ENCODE data around the gene SH3GL3. TPM values are rescaled to one million over a fixed set of nuclear protein-coding genes. Genes with fewer than 3 reads are reported as not detected.

SH3GL3 gene
- polyA plus RNA-seq, 4 donors = 0.16 to 0.84 TPM; not detected in 2

GRCh38 chr15:83556068-83556467 is 108.9 kb downstream of the SH3GL3 start:
- no peaks in the 10 kb centered on the region for H3K27me3 ChIP-seq (ENCODE audit: control insufficient read depth in 3 of 3, insufficient read depth in 3 of 3, low read length in 3 of 3)
- no peak overlapping the region for H3K27ac ChIP-seq (ENCODE audit: low read depth in 1 of 3, low read length in 2 of 3)
- no peak overlapping the region for H3K4me3 ChIP-seq (ENCODE audit: low read depth in 1 of 3, low read length in 3 of 3)
- H3K9me3 ChIP-seq (ENCODE audit: control insufficient read depth in 2 of 2, insufficient read depth in 1 of 2, low read depth in 1 of 2, low read length in 1 of 2) = no peaks in the 10 kb centered on the region
- 21 to 52% (median 23%) methylated on average over 3 of the region's 3 CpGs for WGBS, 3 donors
- FAIRE-seq (no peak), DNase-seq (no peak)
- no peaks in the 10 kb centered on the region for H3K4me1 ChIP-seq (ENCODE audit: control insufficient read depth in 3 of 3, insufficient read depth in 2 of 3, low read depth in 1 of 3, low read length in 2 of 3)
- no peaks in the 10 kb centered on the region for H3K36me3 ChIP-seq (ENCODE audit: control insufficient read depth in 3 of 3, insufficient read depth in 2 of 3, low read depth in 1 of 3, low read length in 3 of 3)

GRCh38 chr15:83556754-83557153 is 109.6 kb downstream of the SH3GL3 start:
- Histone ChIP-seq H3K4me1 (ENCODE audit: control insufficient read depth in 3 of 3, insufficient read depth in 2 of 3, low read depth in 1 of 3, low read length in 2 of 3) (no peaks in the 10 kb centered on the region), H3K27me3 (ENCODE audit: control insufficient read depth in 3 of 3, insufficient read depth in 3 of 3, low read length in 3 of 3) (no peaks in the 10 kb centered on the region), H3K36me3 (ENCODE audit: control insufficient read depth in 3 of 3, insufficient read depth in 2 of 3, low read depth in 1 of 3, low read length in 3 of 3) (no peaks in the 10 kb centered on the region), H3K9me3 (ENCODE audit: control insufficient read depth in 2 of 2, insufficient read depth in 1 of 2, low read depth in 1 of 2, low read length in 1 of 2) (no peaks in the 10 kb centered on the region), H3K4me3 (ENCODE audit: low read depth in 1 of 3, low read length in 3 of 3) (no peak overlapping the region), H3K27ac (ENCODE audit: low read depth in 1 of 3, low read length in 2 of 3) (no peak overlapping the region)
- 65 to 88% (median 79%) methylated on average over 7 of the region's 7 CpGs for WGBS, 3 donors
- no peak for DNase-seq
- no peak for FAIRE-seq

GRCh38 chr15:83558146-83558545 is 111.0 kb downstream of the SH3GL3 start:
- 60 to 75% (median 61%) methylated on average over 5 of the region's 5 CpGs for WGBS, 3 donors
- Histone ChIP-seq H3K4me1 (ENCODE audit: control insufficient read depth in 3 of 3, insufficient read depth in 2 of 3, low read depth in 1 of 3, low read length in 2 of 3) (no peaks in the 10 kb centered on the region), H3K27me3 (ENCODE audit: control insufficient read depth in 3 of 3, insufficient read depth in 3 of 3, low read length in 3 of 3) (no peaks in the 10 kb centered on the region), H3K9me3 (ENCODE audit: control insufficient read depth in 2 of 2, insufficient read depth in 1 of 2, low read depth in 1 of 2, low read length in 1 of 2) (no peaks in the 10 kb centered on the region), H3K27ac (ENCODE audit: low read depth in 1 of 3, low read length in 2 of 3) (no peak overlapping the region), H3K4me3 (ENCODE audit: low read depth in 1 of 3, low read length in 3 of 3) (no peak overlapping the region), H3K36me3 (ENCODE audit: control insufficient read depth in 3 of 3, insufficient read depth in 2 of 3, low read depth in 1 of 3, low read length in 3 of 3) (no peaks in the 10 kb centered on the region)
- DNase-seq (no peak), FAIRE-seq (no peak)

DNA sequence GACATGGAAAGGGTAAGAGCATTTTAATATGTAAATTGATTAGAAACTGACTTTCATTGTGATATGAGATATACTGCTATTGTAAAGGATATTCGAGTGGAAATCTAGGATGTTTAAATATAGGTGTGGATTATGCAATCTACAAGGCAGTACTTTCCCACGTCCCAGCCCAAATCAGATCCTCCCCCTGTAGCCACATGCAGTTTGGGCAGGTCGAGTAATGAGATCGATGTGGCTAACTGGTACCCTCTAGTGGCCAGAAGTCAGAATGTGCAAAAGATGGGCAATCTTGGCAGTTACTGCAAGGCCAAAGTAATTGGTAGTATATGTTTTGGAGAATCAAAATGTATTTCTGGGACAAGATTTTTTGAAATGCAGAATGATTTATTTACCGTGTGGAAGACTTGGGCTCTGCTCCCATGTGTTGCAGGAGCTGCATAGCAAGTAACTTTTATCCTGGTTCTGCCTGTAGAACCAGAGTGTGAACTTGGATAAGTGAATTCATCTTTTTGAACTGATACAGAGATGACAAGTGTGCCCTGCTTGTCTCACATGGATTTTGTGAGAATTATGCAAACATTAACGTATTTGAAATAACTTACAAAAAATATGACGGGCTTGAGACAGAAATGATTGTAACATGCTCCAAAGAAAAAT is 112.3 kb downstream of the SH3GL3 start:
- Histone ChIP-seq H3K9me3 (ENCODE audit: control insufficient read depth in 2 of 2, insufficient read depth in 1 of 2, low read depth in 1 of 2, low read length in 1 of 2) (no peaks in the 10 kb centered on the region), H3K36me3 (ENCODE audit: control insufficient read depth in 3 of 3, insufficient read depth in 2 of 3, low read depth in 1 of 3, low read length in 3 of 3) (no peaks in the 10 kb centered on the region), H3K27ac (ENCODE audit: low read depth in 1 of 3, low read length in 2 of 3) (no peak overlapping the region), H3K27me3 (ENCODE audit: control insufficient read depth in 3 of 3, insufficient read depth in 3 of 3, low read length in 3 of 3) (no peaks in the 10 kb centered on the region), H3K4me3 (ENCODE audit: low read depth in 1 of 3, low read length in 3 of 3) (no peak overlapping the region), H3K4me1 (ENCODE audit: control insufficient read depth in 3 of 3, insufficient read depth in 2 of 3, low read depth in 1 of 3, low read length in 2 of 3) (no peaks in the 10 kb centered on the region)
- DNase-seq (peak; percentile 40 to 43), FAIRE-seq (no peak)
- WGBS, 3 donors = 1 to 5% (median 2%) methylated on average over 7 of the region's 7 CpGs

GRCh38 chr15:83561661-83562060 is 114.5 kb downstream of the SH3GL3 start:
- no peak for DNase-seq
- Histone ChIP-seq H3K27ac (ENCODE audit: low read depth in 1 of 3, low read length in 2 of 3) (no peak overlapping the region), H3K27me3 (ENCODE audit: control insufficient read depth in 3 of 3, insufficient read depth in 3 of 3, low read length in 3 of 3) (no peaks in the 10 kb centered on the region), H3K36me3 (ENCODE audit: control insufficient read depth in 3 of 3, insufficient read depth in 2 of 3, low read depth in 1 of 3, low read length in 3 of 3) (no peaks in the 10 kb centered on the region), H3K4me3 (ENCODE audit: low read depth in 1 of 3, low read length in 3 of 3) (no peak overlapping the region), H3K9me3 (ENCODE audit: control insufficient read depth in 2 of 2, insufficient read depth in 1 of 2, low read depth in 1 of 2, low read length in 1 of 2) (no peaks in the 10 kb centered on the region), H3K4me1 (ENCODE audit: control insufficient read depth in 3 of 3, insufficient read depth in 2 of 3, low read depth in 1 of 3, low read length in 2 of 3) (no peaks in the 10 kb centered on the region)
- no peak for FAIRE-seq

- H3K4me1 ChIP-seq (ENCODE audit: control insufficient read depth in 3 of 3, insufficient read depth in 2 of 3, low read depth in 1 of 3, low read length in 2 of 3) = no peaks in the 10 kb centered on the region
- no peaks in the 10 kb centered on the region for H3K27me3 ChIP-seq (ENCODE audit: control insufficient read depth in 3 of 3, insufficient read depth in 3 of 3, low read length in 3 of 3)
- no peaks in the 10 kb centered on the region for H3K9me3 ChIP-seq (ENCODE audit: control insufficient read depth in 2 of 2, insufficient read depth in 1 of 2, low read depth in 1 of 2, low read length in 1 of 2)
- DNase-seq (no peak), FAIRE-seq (no peak)
- no peak overlapping the region for H3K27ac ChIP-seq (ENCODE audit: low read depth in 1 of 3, low read length in 2 of 3)
- WGBS, 3 donors = 54 to 67% (median 57%) methylated on average over 3 of the region's 3 CpGs
- H3K36me3 ChIP-seq (ENCODE audit: control insufficient read depth in 3 of 3, insufficient read depth in 2 of 3, low read depth in 1 of 3, low read length in 3 of 3) = no peaks in the 10 kb centered on the region
- no peak overlapping the region for H3K4me3 ChIP-seq (ENCODE audit: low read depth in 1 of 3, low read length in 3 of 3)
These were observed 118.0 kb downstream of the SH3GL3 start for GRCh38 chr15:83565138-83565537.

DNA sequence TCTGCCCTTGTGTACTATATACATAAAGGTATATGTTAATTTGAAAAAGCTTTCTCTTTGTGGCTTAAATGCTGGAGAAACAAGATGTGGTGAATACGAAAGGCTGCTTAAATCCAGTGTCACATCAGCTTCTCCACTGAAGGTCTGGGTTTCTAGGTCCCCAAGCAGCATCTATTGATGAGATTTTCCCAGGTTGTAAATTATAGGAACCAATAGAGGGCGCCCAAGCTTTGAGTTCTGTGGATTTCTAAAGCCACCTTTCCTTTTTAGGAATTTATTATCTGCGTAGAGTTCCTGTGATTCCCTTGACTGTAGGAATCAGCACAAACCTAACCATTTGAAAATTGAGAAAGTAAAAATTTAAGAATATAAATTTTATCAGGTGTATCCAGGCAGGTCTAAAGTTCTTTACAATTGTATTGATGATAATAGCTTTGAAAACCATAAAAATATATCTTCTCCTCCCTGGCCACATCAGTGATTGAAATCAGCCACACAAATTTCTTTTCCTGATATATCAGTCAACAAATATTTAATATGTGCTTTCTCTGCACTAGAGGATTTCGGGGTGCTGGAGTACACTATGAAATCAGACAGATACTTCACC is 118.5 kb downstream of the SH3GL3 start:
- Histone ChIP-seq H3K4me3 (ENCODE audit: low read depth in 1 of 3, low read length in 3 of 3) (no peak overlapping the region), H3K27me3 (ENCODE audit: control insufficient read depth in 3 of 3, insufficient read depth in 3 of 3, low read length in 3 of 3) (no peaks in the 10 kb centered on the region), H3K4me1 (ENCODE audit: control insufficient read depth in 3 of 3, insufficient read depth in 2 of 3, low read depth in 1 of 3, low read length in 2 of 3) (no peaks in the 10 kb centered on the region), H3K9me3 (ENCODE audit: control insufficient read depth in 2 of 2, insufficient read depth in 1 of 2, low read depth in 1 of 2, low read length in 1 of 2) (no peaks in the 10 kb centered on the region), H3K27ac (ENCODE audit: low read depth in 1 of 3, low read length in 2 of 3) (no peak overlapping the region), H3K36me3 (ENCODE audit: control insufficient read depth in 3 of 3, insufficient read depth in 2 of 3, low read depth in 1 of 3, low read length in 3 of 3) (no peaks in the 10 kb centered on the region)
- FAIRE-seq (no peak), DNase-seq (peak; percentile 22 to 27)
- WGBS, 3 donors = 12 to 26% (median 12%) methylated on average over 4 of the region's 4 CpGs

DNA sequence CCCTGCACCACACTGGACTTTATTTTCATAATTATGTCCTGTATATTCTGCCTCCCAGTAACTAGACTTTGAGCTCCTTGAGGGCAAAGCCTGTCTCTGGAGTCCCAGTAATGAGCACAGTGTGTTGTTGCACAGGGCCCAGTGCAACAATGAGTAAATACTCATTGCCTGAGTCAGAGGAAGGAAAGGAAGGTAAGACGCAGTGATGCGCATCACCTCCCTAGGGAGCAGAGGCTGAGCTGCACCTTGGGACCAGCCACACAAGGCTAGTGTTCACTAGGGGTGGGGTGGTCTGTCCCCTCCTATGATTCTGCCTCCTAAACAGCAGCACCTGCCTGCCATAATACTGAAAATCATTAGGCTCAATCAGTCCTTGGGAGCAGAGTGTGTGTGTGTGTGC is 120.2 kb downstream of the SH3GL3 start:
- Histone ChIP-seq H3K4me1 (ENCODE audit: control insufficient read depth in 3 of 3, insufficient read depth in 2 of 3, low read depth in 1 of 3, low read length in 2 of 3) (no peaks in the 10 kb centered on the region), H3K27ac (ENCODE audit: low read depth in 1 of 3, low read length in 2 of 3) (no peak overlapping the region), H3K4me3 (ENCODE audit: low read depth in 1 of 3, low read length in 3 of 3) (no peak overlapping the region), H3K36me3 (ENCODE audit: control insufficient read depth in 3 of 3, insufficient read depth in 2 of 3, low read depth in 1 of 3, low read length in 3 of 3) (no peaks in the 10 kb centered on the region), H3K9me3 (ENCODE audit: control insufficient read depth in 2 of 2, insufficient read depth in 1 of 2, low read depth in 1 of 2, low read length in 1 of 2) (no peaks in the 10 kb centered on the region), H3K27me3 (ENCODE audit: control insufficient read depth in 3 of 3, insufficient read depth in 3 of 3, low read length in 3 of 3) (no peaks in the 10 kb centered on the region)
- WGBS, 3 donors = 77 to 88% (median 86%) methylated on average over 2 of the region's 2 CpGs
- FAIRE-seq = no peak
- DNase-seq = no peak

DNA sequence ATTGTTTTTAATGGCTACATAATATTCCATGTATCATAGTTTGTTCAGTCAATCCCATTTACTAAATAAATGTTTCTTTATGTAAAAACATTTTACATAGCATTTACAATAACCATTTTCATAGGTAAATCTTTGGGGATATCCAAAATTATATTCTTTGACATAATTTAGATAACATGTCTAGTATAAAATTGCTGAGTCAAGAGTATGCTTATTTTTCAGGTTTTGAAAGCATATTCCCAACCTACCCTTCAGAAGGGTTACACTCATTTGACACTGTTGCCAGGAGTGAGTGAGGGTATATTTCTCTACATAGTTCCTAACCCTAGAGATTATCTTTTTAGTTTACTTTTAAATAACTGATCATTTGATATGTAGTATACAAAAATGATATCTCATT is 122.2 kb downstream of the SH3GL3 start:
- no peaks in the 10 kb centered on the region for H3K36me3 ChIP-seq (ENCODE audit: control insufficient read depth in 3 of 3, insufficient read depth in 2 of 3, low read depth in 1 of 3, low read length in 3 of 3)
- DNase-seq (no peak), FAIRE-seq (no peak)
- no peak overlapping the region for H3K4me3 ChIP-seq (ENCODE audit: low read depth in 1 of 3, low read length in 3 of 3)
- H3K4me1 ChIP-seq (ENCODE audit: control insufficient read depth in 3 of 3, insufficient read depth in 2 of 3, low read depth in 1 of 3, low read length in 2 of 3) = no peaks in the 10 kb centered on the region
- no peaks in the 10 kb centered on the region for H3K27me3 ChIP-seq (ENCODE audit: control insufficient read depth in 3 of 3, insufficient read depth in 3 of 3, low read length in 3 of 3)
- no peak overlapping the region for H3K27ac ChIP-seq (ENCODE audit: low read depth in 1 of 3, low read length in 2 of 3)
- H3K9me3 ChIP-seq (ENCODE audit: control insufficient read depth in 2 of 2, insufficient read depth in 1 of 2, low read depth in 1 of 2, low read length in 1 of 2) = no peaks in the 10 kb centered on the region
